ENCODE measurements around the gene CHRNA5. TPM values are rescaled to one million over a fixed set of nuclear protein-coding genes. Genes with fewer than 3 reads are reported as not detected.
A peak's percentile ranks its signal among the peaks of the same experiment; 100 is the strongest.

Gene CHRNA5
- total RNA-seq, 1 donor from 2014 or later, result 4.4 TPM

DNA sequence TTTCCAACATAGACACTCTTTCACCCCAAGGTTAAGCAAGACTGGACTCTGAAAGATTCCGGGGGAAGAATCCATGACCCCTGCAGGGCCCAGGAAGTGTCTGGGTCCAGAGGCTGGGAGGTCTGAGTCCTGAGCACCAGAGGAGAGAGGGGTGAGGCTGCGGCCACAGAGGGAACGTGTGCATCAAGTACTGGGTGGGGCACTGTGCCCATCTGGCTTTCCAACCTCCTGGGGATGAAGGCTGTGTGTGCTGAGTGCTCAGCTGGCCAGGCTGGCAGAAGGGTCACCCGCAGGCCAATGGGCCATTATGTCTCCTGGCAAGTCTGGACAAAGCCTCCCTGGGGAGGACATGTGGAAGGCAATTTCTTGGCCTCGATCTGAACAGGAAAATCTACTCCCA lies 52.2 kb downstream of the CHRNA5 start:
- intact Hi-C loops (cut with micrococcal nuclease), result loop anchor here (5.0 kb wide), 1 partner anchor 90 kb away; no protein-coding TSS in a partner anchor
- DNase-seq, result no peak

GRCh38 chr15:78618064-78618463 lies 52.7 kb downstream of the CHRNA5 start:
- intact Hi-C loops (cut with micrococcal nuclease), result loop anchor here (5.0 kb wide), 1 partner anchor 89 kb away; no protein-coding TSS in a partner anchor
- DNase-seq (no peak), ATAC-seq (no peak)

More for the DNA sequence above, 52.2 kb downstream of the CHRNA5 start:
- no peak for ATAC-seq

- DNase-seq (peak; percentile 84), ATAC-seq (peak; percentile 82)
- intact Hi-C loops (cut with micrococcal nuclease), result loop anchor here (5.0 kb wide), 1 partner anchor 89 kb away; no protein-coding TSS in a partner anchor
Observed at GRCh38 chr15:78618490-78618934, 53.2 kb downstream of the CHRNA5 start.

DNA sequence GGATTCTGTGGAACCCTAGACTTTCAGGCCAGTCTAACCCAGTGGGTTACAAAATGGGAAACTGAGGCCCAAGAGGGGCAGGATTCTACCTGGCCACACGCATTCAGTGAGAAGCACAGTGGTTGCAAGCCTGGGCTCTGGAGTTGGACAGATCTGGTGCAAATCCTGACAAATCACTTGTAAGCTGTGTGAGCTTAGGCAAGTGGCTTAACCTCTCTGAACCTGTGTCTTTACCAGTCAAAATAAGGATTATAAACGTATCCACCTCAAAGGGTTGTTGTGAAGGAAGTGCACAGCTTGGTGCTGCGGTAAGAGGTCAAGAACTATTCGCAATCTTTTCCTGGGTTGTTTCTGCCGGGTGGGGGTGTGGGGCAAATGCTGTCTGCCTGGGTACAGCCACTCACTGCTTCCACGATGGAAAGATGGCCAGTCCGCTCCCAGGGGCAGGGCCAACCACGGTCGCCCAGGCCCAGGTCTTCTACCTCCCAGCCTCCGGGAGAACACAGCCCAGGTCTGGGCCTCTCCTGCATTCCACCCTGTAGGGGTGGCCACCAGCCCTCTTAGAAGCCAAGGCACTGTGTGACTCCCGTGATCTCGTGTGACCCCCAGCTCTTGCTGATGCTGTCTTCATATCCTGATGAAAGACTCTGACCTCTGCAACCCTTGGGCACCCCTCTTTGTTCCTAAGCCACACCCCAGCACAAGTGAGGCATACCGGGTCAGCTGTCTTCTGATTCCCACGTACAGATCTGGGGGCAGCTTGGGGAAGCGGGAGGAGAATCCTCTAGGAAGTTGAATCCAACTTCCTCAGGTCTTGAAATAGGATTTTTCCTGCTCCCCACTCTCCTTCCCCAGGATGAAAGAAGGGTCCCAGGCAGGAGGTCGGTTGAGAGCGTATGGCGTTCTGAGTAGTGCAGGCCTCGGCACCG lies 54.0 kb downstream of the CHRNA5 start:
- ATAC-seq (peak; percentile 9), DNase-seq (no peak)
- intact Hi-C loops (cut with micrococcal nuclease), result loop anchor here (5.0 kb wide), 1 partner anchor 88 kb away; no protein-coding TSS in a partner anchor

- peak; percentile 27 for ATAC-seq
- intact Hi-C loops (cut with micrococcal nuclease), result no loop called here
- no peak for DNase-seq
Observed at GRCh38 chr15:78620021-78620526, 54.8 kb downstream of the CHRNA5 start.

GRCh38 chr15:78620527-78621421 lies 55.5 kb downstream of the CHRNA5 start, which contains the start of gene CHRNA3:
Gene CHRNA3, minus strand, starts transcription at chr15:78620996. Its CDS starts 202 bp downstream, at chr15:78620794.
- DNase-seq, result no peak
- ATAC-seq, result peak; percentile 21
- intact Hi-C loops (cut with micrococcal nuclease), result no loop called here

DNA sequence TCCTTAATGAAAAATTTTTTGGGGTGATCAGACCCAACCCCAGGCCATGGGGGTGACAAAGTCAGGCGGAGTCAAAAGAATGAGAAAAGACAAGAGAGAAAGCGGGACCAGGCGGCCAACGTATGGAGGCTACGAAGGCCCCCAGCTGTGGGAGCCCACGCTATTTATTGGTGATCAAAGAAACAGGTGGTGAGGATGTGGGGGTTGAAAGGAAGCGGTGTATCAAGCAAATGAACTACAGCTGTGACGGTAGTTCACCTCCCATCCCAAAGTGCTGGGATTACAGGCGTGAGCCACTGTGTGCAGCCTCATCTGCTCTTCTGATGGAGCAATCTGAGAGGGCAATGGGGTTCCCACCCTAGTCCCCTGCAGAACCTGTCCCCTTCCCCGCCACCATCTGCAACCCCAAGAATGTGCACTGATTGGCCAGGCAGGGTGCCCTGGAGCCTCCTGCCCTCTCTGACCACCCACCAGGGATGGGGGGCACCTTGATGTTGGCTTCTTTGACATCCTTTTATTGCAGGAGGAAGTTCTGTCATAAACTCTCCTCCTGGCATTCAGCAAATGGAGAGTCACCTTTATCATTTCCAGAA lies 56.6 kb downstream of the CHRNA5 start:
- intact Hi-C loops (cut with micrococcal nuclease), result no loop called here
- ATAC-seq, result no peak
- no peak for DNase-seq

GRCh38 chr15:78623786-78624497 lies 58.6 kb downstream of the CHRNA5 start:
- DNase-seq (no peak), ATAC-seq (no peak)
- intact Hi-C loops (cut with micrococcal nuclease), result no loop called here

DNA sequence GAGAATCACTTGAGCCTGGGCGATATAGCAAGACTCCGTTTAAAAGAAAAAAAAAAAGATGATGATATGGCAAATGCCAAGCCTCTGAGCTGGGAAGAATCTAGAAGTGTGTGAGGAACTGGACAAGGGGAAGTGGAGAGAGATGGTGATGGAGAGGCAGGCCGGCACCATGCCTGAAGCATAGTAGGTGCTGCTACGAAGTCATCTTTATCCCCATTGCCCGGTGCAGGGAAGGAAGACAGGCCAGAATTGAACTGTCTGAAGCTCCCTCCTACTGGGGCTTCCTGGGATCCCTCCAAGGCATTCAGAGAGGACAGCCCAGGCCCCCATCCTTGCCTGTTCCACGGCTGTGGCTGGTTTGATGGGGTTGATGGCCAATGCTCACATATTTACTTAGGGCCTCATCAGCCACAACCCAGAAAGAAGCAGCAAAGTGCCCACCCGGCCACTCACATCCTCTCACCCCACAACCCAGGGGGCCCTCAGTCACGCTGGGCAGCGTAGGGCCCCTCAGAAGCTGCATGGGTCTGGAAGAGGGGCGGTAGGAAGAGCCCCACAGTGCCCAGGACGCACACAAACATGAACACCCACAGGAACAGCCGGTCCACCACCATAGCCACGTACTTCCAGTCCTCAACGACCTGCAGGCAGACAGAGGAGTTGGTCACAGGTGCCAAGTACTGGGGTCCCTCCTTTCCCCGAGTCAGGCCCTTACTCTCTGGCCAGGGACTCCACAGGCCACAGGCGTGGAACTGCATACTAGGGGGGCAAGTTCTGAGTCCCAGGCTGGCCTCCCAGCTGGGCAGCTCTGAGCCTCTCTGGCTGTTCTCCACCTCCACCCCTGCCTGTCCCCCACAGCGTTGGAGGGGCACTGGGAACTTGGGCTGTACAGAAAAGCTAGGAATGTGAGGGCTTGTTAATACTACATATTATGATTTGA lies 59.6 kb downstream of the CHRNA5 start:
- DNase-seq (no peak), ATAC-seq (no peak)
- intact Hi-C loops (cut with micrococcal nuclease), result no loop called here

GRCh38 chr15:78625606-78626280 lies 60.4 kb downstream of the CHRNA5 start:
- intact Hi-C loops (cut with micrococcal nuclease), result no loop called here
- ATAC-seq (no peak), DNase-seq (no peak)

GRCh38 chr15:78626381-78626995 lies 61.2 kb downstream of the CHRNA5 start:
- intact Hi-C loops (cut with micrococcal nuclease), result no loop called here
- no peak for ATAC-seq
- no peak for DNase-seq

DNA sequence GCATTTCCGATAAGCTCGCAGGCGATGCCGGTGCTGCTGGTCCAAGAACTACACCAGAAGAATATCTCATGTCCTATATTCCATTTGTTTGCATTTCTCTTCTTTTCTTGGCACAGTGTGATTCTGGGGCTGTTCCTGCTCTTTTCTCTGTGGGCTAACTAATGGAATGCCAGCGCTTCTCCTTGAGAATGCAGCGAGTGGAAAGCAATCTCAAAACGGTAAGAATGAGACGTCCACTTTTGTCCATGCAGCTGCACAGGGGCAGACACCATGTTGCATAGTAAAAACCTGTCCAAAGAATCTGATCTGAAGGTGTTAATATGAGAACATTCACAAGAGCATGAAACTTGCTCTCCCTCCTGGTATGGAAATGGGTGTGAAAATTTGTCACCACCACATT lies 62.0 kb downstream of the CHRNA5 start:
- intact Hi-C loops (cut with micrococcal nuclease), result no loop called here
- no peak for ATAC-seq
- DNase-seq, result no peak

- DNase-seq (no peak), ATAC-seq (no peak)
- intact Hi-C loops (cut with micrococcal nuclease), result no loop called here
Observed at GRCh38 chr15:78628227-78628626, 62.9 kb downstream of the CHRNA5 start.

DNA sequence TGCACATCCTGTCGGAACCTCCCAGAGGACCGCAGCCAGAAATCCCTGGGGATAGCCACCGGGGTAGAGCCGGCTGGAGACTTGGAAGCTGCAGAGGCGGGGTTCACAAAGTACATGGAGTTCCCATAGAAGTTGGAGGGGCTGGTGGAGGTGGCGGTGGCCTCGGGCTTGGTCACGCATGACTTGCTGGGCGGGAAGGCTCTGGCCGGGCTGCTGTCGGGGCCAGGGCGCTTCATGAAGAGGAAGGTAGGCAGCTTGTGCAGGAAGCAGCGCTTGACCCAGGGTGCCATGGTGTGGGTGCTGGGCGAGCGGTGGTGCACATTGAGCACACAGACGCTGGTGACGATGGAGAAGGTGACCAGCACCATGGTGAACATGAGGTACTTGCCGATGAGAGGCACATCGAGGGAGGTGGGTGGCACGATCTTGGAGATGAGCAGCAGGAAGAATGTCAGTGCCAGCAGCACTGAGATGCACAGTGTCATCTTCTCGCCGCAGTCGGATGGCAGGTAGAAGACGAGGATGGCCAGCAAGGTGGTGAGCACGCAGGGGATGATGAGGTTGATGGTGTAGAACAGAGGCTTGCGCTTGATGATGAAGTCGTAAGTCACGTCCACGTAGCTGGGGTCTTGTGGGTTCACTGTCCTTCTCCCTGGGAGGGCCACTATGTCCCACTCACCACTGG lies 63.9 kb downstream of the CHRNA5 start:
- intact Hi-C loops (cut with micrococcal nuclease), result no loop called here
- ATAC-seq (no peak), DNase-seq (no peak)

DNA sequence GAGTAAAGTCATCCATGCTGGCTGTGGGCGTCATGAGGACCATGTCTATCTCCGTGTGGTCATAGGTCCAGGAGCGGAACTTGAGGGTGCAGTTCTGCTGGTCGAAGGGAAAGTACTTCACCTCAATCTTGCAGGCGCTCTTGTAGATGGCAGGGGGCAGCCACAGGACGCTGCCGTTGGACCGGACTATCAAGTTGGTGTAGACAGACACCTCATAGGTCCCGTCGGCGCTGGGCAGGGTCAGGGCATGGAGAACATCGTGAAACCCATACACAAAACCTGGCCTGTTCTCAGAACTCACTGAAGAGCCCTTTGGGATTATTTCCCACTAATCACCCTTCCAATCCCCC lies 64.4 kb downstream of the CHRNA5 start:
- intact Hi-C loops (cut with micrococcal nuclease), result no loop called here
- DNase-seq (no peak), ATAC-seq (no peak)
